ENCODE measurements around the gene ARHGAP24.

GRCh38 chr4:85452058-85452731 is 22.8 kb upstream of the ARHGAP24 start:
- no peak for TF ChIP-seq CTCF (conservative IDR thresholded peaks at IDR 0.05; ENCODE audit: low read depth in 2 of 2)
- TF ChIP-seq REST (IDR thresholded peaks at IDR 0.05; ENCODE audit: unreplicated experiment): no peak
- TF ChIP-seq EZH2 (IDR thresholded peaks at IDR 0.05; ENCODE audit: low read depth, unreplicated experiment): no peak
- no peak for TF ChIP-seq NANOG (IDR thresholded peaks at IDR 0.05; ENCODE audit: borderline replicate concordance)
